CD4-positive, alpha-beta T cell treated with Interleukin-12 subunit alpha and Interleukin-12 subunit beta, for 1 hour (primary cell): ENCODE measurements around the gene HSPA12A.

Experiments used
- DNase-seq: peaks from one replicate; pipeline ENCODE4 v3.0.0-alpha.2; 2020

The HSPA12A gene

DNA sequence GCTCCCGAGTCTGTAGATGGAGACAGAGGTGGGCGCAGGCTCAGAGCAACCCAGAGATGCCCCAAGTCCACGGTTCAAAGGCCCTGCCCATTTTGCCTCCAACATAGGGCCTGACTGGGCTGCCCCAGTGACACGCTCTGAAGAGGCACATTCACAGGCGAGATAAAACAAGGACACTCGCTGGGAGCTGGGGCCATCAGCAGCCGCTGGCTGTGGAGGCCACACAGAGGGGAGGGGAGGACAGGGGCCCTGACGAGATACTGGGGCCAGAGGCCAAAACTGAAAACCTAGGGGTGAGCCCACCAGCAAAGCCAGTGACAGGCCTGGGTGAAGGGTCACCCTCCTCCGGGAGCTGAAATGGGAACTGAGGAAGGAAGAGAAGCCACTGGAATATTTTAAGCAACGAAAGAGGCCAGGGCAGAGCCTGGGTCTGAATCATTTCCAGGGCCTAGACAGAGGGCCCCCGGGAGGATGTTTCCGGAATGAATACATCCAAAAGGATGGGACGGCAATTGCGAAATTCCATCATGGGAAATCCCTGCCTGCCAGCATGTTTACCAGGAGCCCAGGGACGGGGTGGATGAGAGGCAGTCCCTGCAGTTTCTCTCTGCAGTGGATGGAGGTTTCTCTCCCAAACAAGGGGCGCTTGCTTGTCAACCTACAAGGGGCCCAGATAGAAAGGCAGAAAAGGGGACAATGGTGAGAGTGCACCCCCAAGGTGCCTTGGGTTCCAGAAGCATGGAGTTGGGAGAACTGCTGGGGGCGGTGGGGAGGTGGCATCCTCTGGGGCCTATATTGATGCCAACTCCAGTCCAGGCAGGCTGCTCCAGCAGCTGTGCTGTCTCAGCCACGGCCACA is 29.0 kb upstream of the HSPA12A start:
- no peak for DNase-seq

- no peak for DNase-seq
Measured at GRCh38 chr10:116770281-116770680, 27.9 kb upstream of the HSPA12A start.

- no peak for DNase-seq
Measured at GRCh38 chr10:116769791-116770190, 27.4 kb upstream of the HSPA12A start.

DNA sequence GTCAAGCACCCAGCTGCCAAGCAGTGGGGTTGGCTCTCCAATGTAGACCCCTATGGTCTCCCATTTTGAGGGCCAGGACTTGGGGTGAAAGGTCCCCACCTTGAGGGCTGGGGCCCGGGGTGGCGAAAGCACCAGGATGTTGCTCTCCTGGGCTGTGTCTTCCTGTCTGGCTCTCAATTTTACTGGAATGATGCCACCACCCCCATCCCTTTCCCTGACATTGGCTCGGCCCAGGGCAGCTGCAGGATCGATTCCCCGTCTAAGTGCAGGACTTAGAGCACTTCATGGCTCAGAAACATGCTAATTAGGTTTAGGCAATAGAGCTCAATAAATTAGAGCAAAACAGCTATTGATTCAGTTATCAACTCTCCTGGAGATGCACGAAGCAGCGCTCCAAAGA is 27.0 kb upstream of the HSPA12A start:
- DNase-seq: no peak

DNA sequence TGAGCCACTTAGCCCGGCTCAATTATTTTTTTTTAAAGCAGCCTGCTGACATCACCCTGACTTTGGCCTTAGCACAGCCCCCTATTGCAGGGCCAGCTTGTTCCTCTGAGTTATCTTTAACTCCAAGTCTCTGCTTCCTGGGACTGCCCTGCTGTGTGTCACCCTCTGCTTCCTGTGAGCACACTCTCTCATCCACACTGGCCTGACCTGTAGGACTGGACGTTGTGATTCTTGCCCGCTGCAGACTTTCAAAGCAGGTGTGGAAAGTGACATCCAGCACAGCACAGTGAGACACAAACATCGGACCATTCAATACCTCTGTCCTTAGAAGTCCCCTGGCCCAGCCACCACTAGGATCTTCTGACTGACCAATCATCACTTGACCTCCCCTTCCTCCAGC is 26.4 kb upstream of the HSPA12A start:
- DNase-seq: no peak

- DNase-seq: no peak
Measured at GRCh38 chr10:116766837-116767634, 24.7 kb upstream of the HSPA12A start.

DNA sequence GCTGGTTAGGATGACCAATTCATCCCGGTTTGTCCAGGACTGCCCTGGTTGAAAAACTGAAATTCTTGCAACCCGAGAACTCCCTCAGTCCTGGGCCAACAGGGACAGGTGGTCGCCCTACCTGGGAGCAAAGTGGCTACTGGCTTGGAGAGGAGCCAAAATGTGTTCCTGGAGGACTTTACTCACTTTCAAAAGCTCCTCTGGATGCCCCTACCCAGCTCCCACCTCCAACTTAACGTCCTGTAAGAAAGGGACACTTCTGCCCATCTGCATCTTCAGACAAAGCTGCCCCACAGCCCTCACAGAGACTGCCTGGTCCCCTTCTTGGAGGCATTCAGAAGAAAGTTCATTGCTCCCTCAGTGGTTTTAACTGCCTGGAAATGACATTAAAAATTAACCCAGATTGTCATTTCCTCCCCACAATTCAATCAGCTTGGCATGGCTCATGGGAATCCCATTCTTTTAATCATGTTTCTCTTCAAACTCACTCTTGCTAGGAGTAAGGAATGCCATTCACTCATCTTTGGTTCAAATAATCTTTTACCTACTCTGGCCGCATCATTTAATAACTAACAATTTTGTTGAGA is 24.0 kb upstream of the HSPA12A start:
- no peak for DNase-seq

DNA sequence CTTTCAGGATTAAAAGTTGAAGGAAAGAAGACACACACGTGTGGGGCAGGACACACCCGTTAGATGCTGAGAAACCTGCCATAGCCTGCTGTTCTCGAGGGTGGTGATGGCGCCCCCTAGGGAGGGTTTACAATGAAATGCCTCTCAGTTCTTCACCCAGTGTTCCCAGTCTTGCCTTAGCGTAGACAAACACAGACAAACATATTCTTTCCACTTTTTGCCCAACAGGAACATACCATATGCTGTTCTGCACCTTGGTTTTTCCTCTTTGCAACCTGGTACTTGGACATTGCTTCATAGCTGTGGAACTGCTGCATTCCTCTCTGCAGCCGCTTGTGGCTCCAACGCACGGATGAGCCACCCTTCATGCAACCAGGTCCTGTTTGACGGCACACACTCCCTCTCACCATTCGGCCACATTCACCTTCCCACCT is 23.3 kb upstream of the HSPA12A start:
- peak; percentile 48 for DNase-seq

- DNase-seq: no peak
Measured at GRCh38 chr10:116764979-116765378, 22.6 kb upstream of the HSPA12A start.

DNA sequence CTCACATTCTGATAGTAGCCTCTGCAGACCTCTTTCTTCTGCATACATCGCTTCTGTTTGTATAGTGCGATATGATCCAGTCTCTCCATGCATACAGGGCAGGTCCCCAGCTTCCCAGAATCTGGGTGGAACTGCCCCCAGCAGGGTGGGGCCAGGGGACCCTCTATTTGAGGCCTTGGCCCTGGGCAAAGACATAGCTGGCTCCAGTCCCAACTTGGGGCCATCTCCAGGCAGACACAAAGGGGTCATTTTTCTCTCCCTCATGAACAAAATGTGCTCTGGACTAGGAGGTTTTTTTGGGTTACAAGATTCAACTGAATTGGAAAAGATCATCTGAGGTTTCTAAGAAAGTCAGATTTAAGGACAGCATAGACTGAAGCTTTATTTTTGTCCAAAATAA is 21.1 kb upstream of the HSPA12A start:
- DNase-seq: no peak

DNA sequence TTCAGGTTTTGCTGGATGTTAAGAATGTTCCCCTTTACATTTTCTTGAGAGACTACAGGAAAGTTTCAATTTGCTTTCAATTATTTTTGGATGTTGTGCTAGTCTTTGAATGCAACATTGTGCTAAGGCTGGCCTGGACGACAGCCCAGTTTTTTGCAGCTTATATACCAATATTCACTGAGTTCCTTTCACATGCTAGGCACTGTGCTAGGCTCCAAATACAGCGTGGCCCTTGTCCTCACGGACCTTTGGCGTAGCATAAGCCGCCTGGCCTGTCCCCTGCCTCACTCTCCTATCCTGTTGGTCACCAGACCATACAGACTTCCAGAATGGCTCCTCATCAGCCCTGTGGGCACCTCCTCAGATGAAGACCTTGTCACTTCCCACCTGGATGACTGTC is 19.5 kb upstream of the HSPA12A start:
- no peak for DNase-seq

DNA sequence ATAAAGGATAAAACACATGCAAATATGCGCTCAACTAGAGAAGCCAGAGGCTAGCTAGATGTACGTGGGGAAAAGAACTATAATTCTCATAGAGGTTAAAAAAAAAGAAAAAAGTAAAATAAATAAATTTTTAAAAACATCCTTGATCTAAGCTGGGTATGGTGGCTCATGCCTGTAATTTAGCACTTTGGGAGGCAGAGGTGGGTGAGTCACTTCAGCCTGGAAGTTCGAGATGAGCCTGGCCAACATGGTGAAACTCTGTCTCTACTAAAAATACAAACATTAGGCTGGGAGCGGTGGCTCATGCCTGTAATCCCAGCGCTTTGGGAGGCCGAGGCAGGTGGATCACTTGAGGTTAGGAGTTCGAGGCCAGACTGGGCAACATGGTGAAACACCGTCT is 18.6 kb upstream of the HSPA12A start:
- no peak for DNase-seq

GRCh38 chr10:116757246-116757645 is 14.9 kb upstream of the HSPA12A start:
- no peak for DNase-seq

DNA sequence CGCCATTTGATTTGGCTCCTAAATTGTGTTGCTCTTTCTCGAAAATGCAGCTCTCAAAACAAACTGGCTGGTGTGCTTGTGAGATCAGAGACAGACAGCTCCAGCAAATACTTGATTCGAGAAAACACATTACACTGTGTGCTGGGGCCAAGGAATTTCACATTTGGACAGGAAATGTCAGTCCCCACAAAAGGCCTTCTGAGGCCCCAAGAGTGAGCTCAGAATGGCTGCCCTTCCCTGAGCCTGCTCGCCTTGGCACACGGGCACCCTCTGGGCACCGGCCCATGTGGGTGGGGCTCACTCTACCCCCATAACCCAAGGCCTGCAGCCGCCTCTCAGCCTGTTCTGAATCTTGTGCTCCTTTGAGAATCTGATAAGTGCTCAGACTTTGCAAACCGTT is 13.9 kb upstream of the HSPA12A start:
- DNase-seq: no peak

- DNase-seq: no peak
Measured at GRCh38 chr10:116753759-116754158, 11.4 kb upstream of the HSPA12A start.

- no peak for DNase-seq
Measured at GRCh38 chr10:116752969-116753665, 10.8 kb upstream of the HSPA12A start.

DNA sequence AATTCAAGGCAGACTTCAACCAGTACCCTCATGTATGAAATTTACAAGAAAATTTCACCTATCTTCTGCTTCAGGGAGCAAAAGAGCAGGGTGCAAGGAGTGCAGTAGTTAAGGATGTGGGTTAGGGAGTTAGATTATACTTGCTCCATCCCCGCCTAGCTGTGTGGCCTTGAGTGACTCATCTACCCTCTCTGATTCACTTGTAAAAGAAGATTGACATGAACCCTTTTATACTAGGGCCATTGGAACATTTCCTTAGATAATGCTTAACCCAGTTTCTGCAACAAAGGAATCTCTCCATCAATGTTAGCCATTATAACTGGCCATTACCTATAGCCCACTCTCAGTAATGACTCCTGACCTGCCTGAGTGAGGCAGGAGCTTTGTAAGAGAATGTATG is 10.2 kb upstream of the HSPA12A start:
- no peak for DNase-seq

DNA sequence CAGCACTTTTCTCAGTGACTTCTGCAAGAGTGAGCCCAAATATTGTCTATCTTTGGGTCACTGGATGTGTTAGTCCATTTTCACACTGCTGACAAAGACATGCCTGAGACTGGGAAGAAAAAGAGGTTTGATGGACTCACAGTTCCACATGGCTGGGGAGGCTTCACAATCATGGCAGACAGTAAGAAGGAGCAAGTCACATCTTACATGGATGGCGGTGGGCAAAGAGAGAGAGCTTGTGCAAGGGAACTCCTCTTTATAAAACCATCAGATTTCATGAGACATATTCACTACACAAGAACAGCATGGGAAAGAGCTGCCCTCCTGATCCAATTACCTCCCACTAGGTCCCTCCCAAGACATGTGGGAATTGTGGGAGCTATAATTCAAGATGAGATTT is 6.1 kb upstream of the HSPA12A start:
- DNase-seq: no peak

- no peak for DNase-seq
Measured at GRCh38 chr10:116748041-116748440, 5.7 kb upstream of the HSPA12A start.

- no peak for DNase-seq
Measured at GRCh38 chr10:116747325-116747724, 5.0 kb upstream of the HSPA12A start.

GRCh38 chr10:116744885-116745284 is 2.5 kb upstream of the HSPA12A start:
- no peak for DNase-seq

GRCh38 chr10:116744163-116744753 is 1.9 kb upstream of the HSPA12A start:
- no peak for DNase-seq
